Mammary epithelial cell (primary cell): Measurements from ENCODE around the gene PGGT1B.

Experiments
- CTCF ChIP-seq, 2 donors: IDR thresholded peaks in 1 of 2; conservative IDR thresholded peaks in 1 of 2; 2 replicates each; pipeline ENCODE4 v1.5.1; 2011 to 2012; ENCODE audit warnings: inconsistent platforms in 2 of 2, low read length in 2 of 2, mild to moderate bottlenecking in 2 of 2, control low read depth in 1 of 2, low read depth in 1 of 2; ENCODE audit not compliant: insufficient read depth in 1 of 2; ENCODE audit errors: extremely low read depth in 1 of 2
- EZH2 ChIP-seq: IDR thresholded peaks from 2 replicates; pipeline ENCODE4 v1.6.1; 2012; ENCODE audit warnings: low read length, inconsistent platforms, borderline replicate concordance

- TF ChIP-seq CTCF (conservative IDR thresholded peaks at IDR 0.05 in 1 of 2, IDR thresholded peaks at IDR 0.05 in 1 of 2; ENCODE audit: extremely low read depth in 1 of 2, insufficient read depth in 1 of 2, low read depth in 1 of 2, low read length in 2 of 2) (no peak), EZH2 (no peak)
Measured at GRCh38 chr5:115209279-115209678, 53.4 kb downstream of the PGGT1B start.
